GM12878 (cell line): ENCODE results near the gene ATP2A2.

Source experiments
- ATF7 ChIP-seq: fragments of 450-650 bp; IDR thresholded peaks from 2 replicates; pipeline ENCODE4 v1.6.1; 2016; ENCODE audit warnings: low read depth, mild to moderate bottlenecking
- CTCF ChIP-seq, 3 experiments: IDR thresholded peaks in 2 of 3; conservative IDR thresholded peaks in 1 of 3; 2 replicates each; pipeline ENCODE4 v1.5.1; 2011; ENCODE audit warnings: low read depth in 3 of 3, low read length in 3 of 3, mild to moderate bottlenecking in 3 of 3, control low read depth in 2 of 3, moderate library complexity in 2 of 3, inconsistent platforms in 1 of 3, mixed read lengths in 1 of 3; ENCODE audit not compliant: control insufficient read depth in 2 of 3, insufficient read depth in 1 of 3; ENCODE audit errors: extremely low read depth in 1 of 3
- IRF3 ChIP-seq: fragments of 450-650 bp; IDR thresholded peaks from 2 replicates; pipeline ENCODE4 v1.6.1; 2014; ENCODE audit warnings: mild to moderate bottlenecking
- PBX3 ChIP-seq: IDR thresholded peaks from 2 replicates; pipeline ENCODE4 v1.6.1; 2011; ENCODE audit warnings: mild to moderate bottlenecking, low read depth, low read length, moderate library complexity; ENCODE audit not compliant: insufficient replicate concordance
- POLR2A ChIP-seq: IDR thresholded peaks from 2 replicates; pipeline ENCODE4 v1.6.1; 2011; ENCODE audit warnings: low read depth, mild to moderate bottlenecking, low read length
- YBX1 ChIP-seq: fragments of 450-650 bp; IDR thresholded peaks from 2 replicates; pipeline ENCODE4 v1.6.1; 2016; ENCODE audit warnings: antibody characterized with exemption
- YY1 ChIP-seq: IDR thresholded peaks from 2 replicates; pipeline ENCODE4 v1.6.1; 2011; ENCODE audit warnings: low read depth, mild to moderate bottlenecking, low read length
- ZBED1 ChIP-seq: IDR thresholded peaks from 2 replicates; pipeline ENCODE4 v1.6.1; 2016; ENCODE audit warnings: borderline replicate concordance
- ZBTB33 ChIP-seq: fragments of 450-650 bp; IDR thresholded peaks from 2 replicates; pipeline ENCODE4 v1.6.1; 2017; ENCODE audit warnings: mild to moderate bottlenecking
- ZNF274 ChIP-seq: IDR thresholded peaks from one replicate; pipeline ENCODE4 v1.8.0; 2011; ENCODE audit not compliant: insufficient read length, insufficient read depth

GRCh38 chr12:110379197-110379596 is 98.2 kb downstream of the ATP2A2 start:
- TF ChIP-seq ZBED1 (no peak), CTCF (IDR thresholded peaks at IDR 0.05 in 2 of 3, conservative IDR thresholded peaks at IDR 0.05 in 1 of 3; ENCODE audit: control insufficient read depth in 2 of 3, extremely low read depth in 1 of 3, insufficient read depth in 1 of 3, low read depth in 3 of 3, low read length in 3 of 3) (no peak), IRF3 (no peak), POLR2A (no peak), ZNF274 (no peak), PBX3 (no peak), ATF7 (no peak), YY1 (no peak), ZBTB33 (no peak), YBX1 (no peak)
